ENCODE data around the gene EFNA5.

EFNA5 gene

GRCh38 chr5:107605596-107606125, 65.1 kb downstream of the EFNA5 start:
- Histone ChIP-seq H3K4me3 (ENCODE audit: low read depth, low read length) (no peak overlapping the region), H3K27ac (no peak overlapping the region), H3K36me3 (no peaks in the 10 kb centered on the region), H3K27me3 (ENCODE audit: insufficient read depth, low read depth, severe bottlenecking) (no peaks in the 10 kb centered on the region), H3K9me3 (ENCODE audit: severe bottlenecking) (no peaks in the 10 kb centered on the region)
- no peak for DNase-seq
- no peak for TF ChIP-seq CTCF (IDR thresholded peaks at IDR 0.05; ENCODE audit: low read depth, low read length)

DNA sequence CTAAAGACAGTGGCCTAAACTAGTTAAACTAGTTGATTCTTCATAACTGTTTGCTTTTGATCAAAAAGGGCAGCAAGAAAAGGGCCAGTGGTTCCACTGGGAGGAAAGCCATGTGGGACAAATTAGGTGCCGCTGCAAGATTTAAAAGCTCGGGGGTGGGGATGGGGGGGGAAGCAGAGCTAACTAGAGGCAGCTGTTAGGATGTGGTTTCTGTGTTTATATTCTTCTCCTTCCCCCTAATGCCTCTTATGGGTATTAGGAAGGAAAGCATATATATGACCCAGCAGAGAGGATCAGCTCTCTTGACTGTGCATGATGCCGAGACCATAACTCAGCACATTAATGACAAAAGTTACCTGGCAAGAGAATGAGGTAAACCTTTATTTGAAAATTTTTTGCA, 65.7 kb downstream of the EFNA5 start:
- DNase-seq, result peak; percentile 19

DNA sequence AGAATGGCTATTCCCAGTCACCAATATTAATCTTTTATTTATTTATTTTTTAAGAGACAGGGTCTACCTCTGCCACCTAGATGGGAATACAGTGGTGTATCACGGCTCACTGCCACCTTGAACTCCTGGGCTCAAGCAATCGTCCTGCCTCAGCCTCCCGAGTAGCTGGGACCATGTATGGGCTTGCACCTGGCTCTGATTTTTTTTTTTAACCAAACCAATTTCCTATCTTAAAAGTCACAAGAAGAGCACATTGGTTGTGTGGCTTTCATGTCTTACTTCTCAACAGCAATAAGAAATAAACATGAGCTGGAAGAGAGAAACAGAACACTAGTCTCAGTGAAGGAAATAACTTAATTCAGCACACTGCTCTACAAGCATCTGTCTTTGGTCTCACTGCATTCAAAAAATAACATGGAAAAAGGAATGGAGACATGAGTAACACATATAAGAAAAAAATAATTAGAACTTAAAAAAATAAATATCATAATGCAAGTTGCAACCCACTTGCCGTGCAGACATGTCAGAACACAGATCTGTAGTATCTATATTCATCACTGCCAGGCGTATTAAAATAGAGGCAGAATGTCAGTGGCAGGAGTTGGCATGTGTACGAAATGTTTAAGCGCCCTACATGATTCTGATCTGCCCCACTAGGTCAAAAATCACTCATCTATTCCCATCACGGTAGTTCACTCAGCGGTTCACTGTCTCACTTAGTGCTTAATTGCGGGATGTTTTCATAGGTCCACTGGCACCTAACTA, 66.4 kb downstream of the EFNA5 start:
- H3K9me3 ChIP-seq (ENCODE audit: severe bottlenecking), result no peaks in the 10 kb centered on the region
- TF ChIP-seq CTCF (IDR thresholded peaks at IDR 0.05; ENCODE audit: low read depth, low read length), result no peak
- no peaks in the 10 kb centered on the region for H3K36me3 ChIP-seq
- DNase-seq, result no peak
- no peak overlapping the region for H3K27ac ChIP-seq
- no peaks in the 10 kb centered on the region for H3K27me3 ChIP-seq (ENCODE audit: insufficient read depth, low read depth, severe bottlenecking)
- H3K4me3 ChIP-seq (ENCODE audit: low read depth, low read length), result peak overlapping the region; percentile 31; the same call in 1 of the 2 replicates

More for the DNA sequence above, 65.7 kb downstream of the EFNA5 start:
- H3K36me3 ChIP-seq, result no peaks in the 10 kb centered on the region
- no peak overlapping the region for H3K27ac ChIP-seq
- no peak overlapping the region for H3K4me3 ChIP-seq (ENCODE audit: low read depth, low read length)
- no peaks in the 10 kb centered on the region for H3K27me3 ChIP-seq (ENCODE audit: insufficient read depth, low read depth, severe bottlenecking)
- no peaks in the 10 kb centered on the region for H3K9me3 ChIP-seq (ENCODE audit: severe bottlenecking)
- TF ChIP-seq CTCF (IDR thresholded peaks at IDR 0.05; ENCODE audit: low read depth, low read length), result no peak

- DNase-seq, result no peak
- no peaks in the 10 kb centered on the region for H3K27me3 ChIP-seq (ENCODE audit: insufficient read depth, low read depth, severe bottlenecking)
- TF ChIP-seq CTCF (IDR thresholded peaks at IDR 0.05; ENCODE audit: low read depth, low read length), result no peak
- H3K9me3 ChIP-seq (ENCODE audit: severe bottlenecking), result no peaks in the 10 kb centered on the region
- no peaks in the 10 kb centered on the region for H3K36me3 ChIP-seq
- H3K27ac ChIP-seq, result peak overlapping the region; percentile 57
- H3K4me3 ChIP-seq (ENCODE audit: low read depth, low read length), result peak overlapping the region; percentile 31
Observed at GRCh38 chr5:107603349-107603748, 67.4 kb downstream of the EFNA5 start.

- no peaks in the 10 kb centered on the region for H3K9me3 ChIP-seq (ENCODE audit: severe bottlenecking)
- TF ChIP-seq CTCF (IDR thresholded peaks at IDR 0.05; ENCODE audit: low read depth, low read length), result no peak
- no peaks in the 10 kb centered on the region for H3K36me3 ChIP-seq
- no peak for DNase-seq
- H3K27ac ChIP-seq, result peak overlapping the region; percentile 57
- no peaks in the 10 kb centered on the region for H3K27me3 ChIP-seq (ENCODE audit: insufficient read depth, low read depth, severe bottlenecking)
- peak overlapping the region; percentile 31 for H3K4me3 ChIP-seq (ENCODE audit: low read depth, low read length)
Observed at GRCh38 chr5:107602896-107603295, 67.8 kb downstream of the EFNA5 start.

Data from WERI-Rb-1 (cell line).